Mesenchymal stem cell (in vitro differentiated cells and primary cell): ENCODE measurements around the gene ZNF529.
A peak's percentile ranks its signal among the peaks of the same experiment; 100 is the strongest.
"Not testable (repeated sequence)": the region's sequence is repeated elsewhere in the genome, so short reads cannot be mapped to it uniquely, and the experiment has no call there.

Experiments used
- DNase-seq: peaks from one replicate; pipeline ENCODE4 v3.0.0-alpha.2; 2013
- H2AFZ ChIP-seq: one replicate; pipeline ENCODE4 v1.6.1; 2013; ENCODE audit warnings: low read depth, mild to moderate bottlenecking, control low read depth, inconsistent platforms, low read length, moderate library complexity
- H2AK5ac ChIP-seq: 2 replicates; pipeline ENCODE4 v1.6.1; 2013; ENCODE audit warnings: low read length, moderate library complexity, mild to moderate bottlenecking, inconsistent platforms; ENCODE audit not compliant: severe bottlenecking
- H2BK120ac ChIP-seq: one replicate; pipeline ENCODE4 v1.6.1; 2013; ENCODE audit warnings: low read depth, mild to moderate bottlenecking, inconsistent platforms, low read length, moderate library complexity
- H2BK12ac ChIP-seq, 2 experiments: one replicate each; pipeline ENCODE4 v1.6.1; 2013; ENCODE audit warnings: inconsistent platforms in 2 of 2, low read length in 2 of 2, mild to moderate bottlenecking in 2 of 2, moderate library complexity in 2 of 2, control low read depth in 1 of 2
- H2BK15ac ChIP-seq: one replicate; pipeline ENCODE4 v1.6.1; 2013; ENCODE audit warnings: mild to moderate bottlenecking, low read depth, inconsistent platforms; ENCODE audit not compliant: poor library complexity, severe bottlenecking
- H2BK5ac ChIP-seq: 2 replicates; pipeline ENCODE4 v1.6.1; 2013; ENCODE audit warnings: low read depth, mild to moderate bottlenecking, low read length, control low read depth, inconsistent platforms; ENCODE audit not compliant: poor library complexity, severe bottlenecking
- H3K14ac ChIP-seq, 2 experiments: one replicate each; pipeline ENCODE4 v1.6.1; 2013; ENCODE audit warnings: inconsistent platforms in 2 of 2, low read length in 2 of 2, control low read depth in 1 of 2, mild to moderate bottlenecking in 1 of 2, moderate library complexity in 1 of 2
- H3K18ac ChIP-seq, 2 experiments: one replicate each; pipeline ENCODE4 v1.6.1; 2013; ENCODE audit warnings: inconsistent platforms in 2 of 2, low read length in 2 of 2, control low read depth in 1 of 2, low read depth in 1 of 2, mild to moderate bottlenecking in 1 of 2
- H3K23ac ChIP-seq, 2 experiments: one replicate each; pipeline ENCODE4 v1.6.1; 2013; ENCODE audit warnings: inconsistent platforms in 2 of 2, low read length in 2 of 2, mild to moderate bottlenecking in 2 of 2, moderate library complexity in 2 of 2, control low read depth in 1 of 2
- H3K27ac ChIP-seq: 2 replicates; pipeline ENCODE4 v1.5.1; 2013; ENCODE audit warnings: mild to moderate bottlenecking, moderate library complexity, low read length, control low read depth, inconsistent platforms; ENCODE audit not compliant: poor library complexity, severe bottlenecking
- H3K27me3 ChIP-seq, 2 experiments: 2 replicates each; pipeline versions ENCODE4 v1.6.1 to v1.7.0; 2013; ENCODE audit warnings: low read length in 2 of 2, mild to moderate bottlenecking in 2 of 2, moderate library complexity in 2 of 2, control low read depth in 1 of 2, inconsistent platforms in 1 of 2; ENCODE audit not compliant: control insufficient read depth in 1 of 2, insufficient read depth in 1 of 2
- H3K36me3 ChIP-seq, 2 experiments: 2 replicates each; pipeline versions ENCODE4 v1.6.1 to v1.7.0; 2013; ENCODE audit warnings: low read length in 2 of 2, control low read depth in 1 of 2, inconsistent platforms in 1 of 2, low read depth in 1 of 2, mild to moderate bottlenecking in 1 of 2; ENCODE audit not compliant: insufficient read depth in 2 of 2, control insufficient read depth in 1 of 2
- H3K4ac ChIP-seq, 2 experiments: one replicate each; pipeline ENCODE4 v1.6.1; 2013; ENCODE audit warnings: inconsistent platforms in 2 of 2, low read length in 2 of 2, mild to moderate bottlenecking in 2 of 2, moderate library complexity in 2 of 2, control low read depth in 1 of 2, low read depth in 1 of 2
- H3K4me1 ChIP-seq: 2 replicates; pipeline ENCODE4 v1.6.1; 2013; ENCODE audit warnings: low read depth, low read length, control low read depth; ENCODE audit not compliant: control insufficient read depth, insufficient read depth
- H3K4me2 ChIP-seq: 2 replicates; pipeline ENCODE4 v1.6.1; 2013; ENCODE audit warnings: low read length, mild to moderate bottlenecking, inconsistent platforms; ENCODE audit not compliant: poor library complexity, severe bottlenecking
- H3K4me3 ChIP-seq, 2 experiments: 2 replicates each; pipeline versions ENCODE4 v1.5.1 to v1.7.0; 2013; ENCODE audit warnings: low read length in 2 of 2, mild to moderate bottlenecking in 2 of 2, control low read depth in 1 of 2, low read depth in 1 of 2; ENCODE audit not compliant: insufficient read depth in 1 of 2
- H3K79me1 ChIP-seq: replicated peaks from 2 replicates; pipeline ENCODE4 v1.6.1; 2013; ENCODE audit warnings: mild to moderate bottlenecking, control low read depth, low read length, inconsistent platforms; ENCODE audit not compliant: poor library complexity, severe bottlenecking
- H3K9ac ChIP-seq: 2 replicates; pipeline ENCODE4 v1.7.0; 2013; ENCODE audit warnings: mild to moderate bottlenecking, low read length, moderate library complexity
- H3K9me3 ChIP-seq: 2 replicates; pipeline ENCODE4 v1.7.0; 2013; ENCODE audit warnings: mild to moderate bottlenecking, low read length; ENCODE audit not compliant: control insufficient read depth
- H4K8ac ChIP-seq: one replicate; pipeline ENCODE4 v1.6.1; 2013; ENCODE audit warnings: inconsistent platforms, mild to moderate bottlenecking, low read length, moderate library complexity
- H4K91ac ChIP-seq: one replicate; pipeline ENCODE4 v1.6.1; 2013; ENCODE audit warnings: mild to moderate bottlenecking, low read length, inconsistent platforms
- WGBS: methylation state at CpG from one replicate; pipeline ENCODE4 v1.1.7; 2013; ENCODE audit warnings: mixed read lengths; 5-methylcytosine and 5-hydroxymethylcytosine counted together

Gene ZNF529

DNA sequence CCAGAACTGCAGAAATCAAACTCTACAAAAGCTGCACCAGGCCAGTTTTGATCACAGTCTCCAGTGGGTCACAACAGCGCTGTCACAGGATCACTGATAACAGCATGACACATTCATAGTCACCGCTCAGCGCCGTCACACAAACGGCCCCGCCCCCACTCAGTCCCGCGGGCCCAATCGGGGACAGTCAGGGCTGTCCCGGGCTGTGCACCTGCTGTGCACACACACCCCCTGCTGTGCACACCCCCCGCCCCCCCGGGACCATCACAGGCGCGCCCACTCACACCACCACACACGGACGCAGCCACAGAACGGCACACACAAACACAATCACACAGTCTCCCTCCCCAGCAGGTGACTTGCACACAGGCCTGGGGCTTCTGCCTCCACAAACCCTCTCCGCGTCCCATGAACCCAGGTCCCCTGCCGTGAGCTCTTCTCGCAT, 31.6 kb upstream of the ZNF529 start:
- peaks cover under 1 to 7% of the 10 kb centered on the region in 2 experiments for H3K36me3 ChIP-seq
- DNase-seq = peak; percentile 57
- peak overlapping the region; percentile 87 for H3K9ac ChIP-seq
- no peak overlapping the region for H4K91ac ChIP-seq
- H3K14ac ChIP-seq = no peak overlapping the region
- no peak overlapping the region for H3K23ac ChIP-seq
- peaks cover 2% of the 10 kb centered on the region for H3K4me1 ChIP-seq
- no peaks in the 10 kb centered on the region for H3K27me3 ChIP-seq
- H2AK5ac ChIP-seq = no peak overlapping the region
- H3K4me3 ChIP-seq = peak overlapping the region; percentile 79 to 81
- H3K79me1 ChIP-seq = peaks cover 24% of the 10 kb centered on the region
- H2AFZ ChIP-seq = peak overlapping the region; percentile 83
- H2BK5ac ChIP-seq = no peak overlapping the region
- H4K8ac ChIP-seq = peak overlapping the region; percentile 21
- no peak overlapping the region for H2BK15ac ChIP-seq
- peak overlapping the region; percentile 7 to 85 for H3K18ac ChIP-seq
- peak overlapping the region; percentile 46 for H3K27ac ChIP-seq
- no peak overlapping the region for H2BK120ac ChIP-seq
- peak overlapping the region; percentile 55 for H3K4me2 ChIP-seq
- no peak overlapping the region for H3K4ac ChIP-seq
- under 1% methylated on average over 21 of the region's 21 CpGs for WGBS
- H2BK12ac ChIP-seq = no peak overlapping the region
- H3K9me3 ChIP-seq = peaks cover 57% of the 10 kb centered on the region

DNA sequence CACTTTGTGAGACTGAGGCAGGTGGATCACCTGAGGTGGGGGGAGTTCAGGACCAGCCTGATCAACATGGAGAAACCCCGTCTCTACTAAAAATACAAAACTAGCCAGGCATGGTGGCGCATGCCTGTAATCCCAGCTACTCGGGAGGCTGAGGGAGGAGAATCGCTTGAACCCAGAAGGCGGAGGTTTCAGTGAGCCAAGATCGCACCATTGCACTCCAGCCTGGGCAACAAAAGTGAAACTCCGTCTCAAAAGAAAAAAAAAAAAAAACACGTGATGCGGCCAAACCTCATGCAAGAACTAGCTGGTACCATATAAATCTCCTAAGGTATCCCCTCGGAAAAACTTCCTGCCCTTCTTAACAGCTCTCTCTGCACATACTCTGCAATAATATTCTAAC, 29.6 kb upstream of the ZNF529 start:
- not testable (repeated sequence) for H3K4ac ChIP-seq, H3K4me3 ChIP-seq, H3K18ac ChIP-seq, H3K27ac ChIP-seq, H3K27me3 ChIP-seq, H3K4me1 ChIP-seq, H3K36me3 ChIP-seq, H3K14ac ChIP-seq, H3K9ac ChIP-seq, H2AFZ ChIP-seq, H2BK120ac ChIP-seq, H2BK5ac ChIP-seq, H4K8ac ChIP-seq, DNase-seq, H2BK15ac ChIP-seq, H3K4me2 ChIP-seq, H4K91ac ChIP-seq, H2BK12ac ChIP-seq, H3K23ac ChIP-seq, H2AK5ac ChIP-seq
- Histone ChIP-seq H3K79me1 (peaks cover 28% of the 10 kb centered on the region), H3K9me3 (peaks cover 57% of the 10 kb centered on the region)
- 93% methylated on average over 10 of the region's 10 CpGs for WGBS

DNA sequence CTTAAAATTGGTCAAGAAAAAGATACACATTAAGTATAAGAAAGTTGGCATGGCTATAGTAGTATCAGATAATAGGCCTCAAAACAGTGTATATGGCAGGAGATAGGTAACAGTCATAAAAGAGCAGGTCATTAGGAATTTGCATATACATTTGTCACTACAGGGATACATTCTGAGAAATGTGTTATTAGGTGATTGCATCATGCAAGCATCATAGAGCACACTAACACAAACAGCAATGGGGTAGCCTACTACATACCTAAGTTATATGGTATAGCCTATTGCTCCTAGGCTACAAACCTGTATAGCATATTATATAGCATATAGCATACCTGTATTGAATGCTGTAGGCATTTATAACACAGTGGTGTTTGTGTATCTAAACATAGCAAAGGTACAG, 6.2 kb upstream of the ZNF529 start:
- no peak overlapping the region for H3K4ac ChIP-seq
- H2AK5ac ChIP-seq = no peak overlapping the region
- H3K4me2 ChIP-seq = no peak overlapping the region
- no peaks in the 10 kb centered on the region for H3K27me3 ChIP-seq
- no peak overlapping the region for H2BK12ac ChIP-seq
- no peak for DNase-seq
- no peak overlapping the region for H3K18ac ChIP-seq
- no peak overlapping the region for H2AFZ ChIP-seq
- no peak overlapping the region for H3K9ac ChIP-seq
- no peak overlapping the region for H4K91ac ChIP-seq
- H2BK5ac ChIP-seq = no peak overlapping the region
- peaks cover 86% of the 10 kb centered on the region for H3K9me3 ChIP-seq
- H3K79me1 ChIP-seq = peaks cover 14% of the 10 kb centered on the region
- peaks cover 42 to 76% of the 10 kb centered on the region in 2 experiments for H3K36me3 ChIP-seq
- no peak overlapping the region for H3K27ac ChIP-seq
- H2BK15ac ChIP-seq = no peak overlapping the region
- no peak overlapping the region for H2BK120ac ChIP-seq
- peak overlapping the region in 1 of 2 experiments; percentile 64 for H3K4me3 ChIP-seq
- H3K14ac ChIP-seq = no peak overlapping the region
- H3K23ac ChIP-seq = no peak overlapping the region
- no peaks in the 10 kb centered on the region for H3K4me1 ChIP-seq
- H4K8ac ChIP-seq = no peak overlapping the region

DNA sequence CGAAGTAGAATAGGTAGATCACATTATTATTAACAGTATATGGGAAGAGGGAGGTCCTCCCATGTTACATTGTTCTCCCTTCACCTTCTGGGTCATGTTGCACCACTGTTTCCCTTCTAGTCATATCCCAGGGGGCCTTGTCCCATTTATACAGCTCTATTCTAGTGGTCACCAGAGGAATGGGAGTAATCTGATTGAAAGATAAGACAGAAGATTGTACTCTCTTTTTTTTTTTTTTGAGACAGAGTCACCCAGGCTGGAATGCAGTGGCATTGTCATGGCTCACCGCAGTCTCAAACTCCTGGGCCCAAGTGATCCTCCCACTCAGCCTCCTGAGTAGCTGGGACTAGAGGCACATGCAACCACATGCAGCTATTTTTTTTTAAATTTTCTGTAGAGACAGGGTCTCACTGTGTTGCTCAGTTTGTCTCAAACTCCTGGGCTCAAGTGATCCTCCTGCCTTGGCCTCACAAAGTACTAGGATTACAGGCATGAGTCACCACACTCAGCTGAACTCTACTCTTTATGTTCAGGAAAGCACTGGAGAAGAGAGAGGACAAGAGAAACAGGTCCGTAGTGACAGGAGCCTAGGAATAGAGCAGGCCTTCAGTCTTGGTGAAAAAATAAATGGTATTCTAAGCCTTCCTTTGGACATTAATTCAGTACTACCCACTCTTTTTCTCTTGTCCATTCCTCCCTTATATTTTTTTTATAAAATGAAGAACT, 4.3 kb upstream of the ZNF529 start:
- peak overlapping the region in 1 of 2 experiments; percentile 46 for H3K4me3 ChIP-seq
- no peak overlapping the region for H2AK5ac ChIP-seq
- no peak overlapping the region for H3K23ac ChIP-seq
- H3K36me3 ChIP-seq = peaks cover 37 to 61% of the 10 kb centered on the region in 2 experiments
- no peaks in the 10 kb centered on the region for H3K4me1 ChIP-seq
- H2AFZ ChIP-seq = no peak overlapping the region
- H3K4me2 ChIP-seq = no peak overlapping the region
- no peak overlapping the region for H2BK15ac ChIP-seq
- H3K27ac ChIP-seq = no peak overlapping the region
- peaks cover 68% of the 10 kb centered on the region for H3K9me3 ChIP-seq
- H3K14ac ChIP-seq = no peak overlapping the region
- no peak for DNase-seq
- H4K8ac ChIP-seq = no peak overlapping the region
- H3K79me1 ChIP-seq = peaks cover 18% of the 10 kb centered on the region
- 100% methylated on average over 1 of the region's 3 CpGs for WGBS
- H3K18ac ChIP-seq = no peak overlapping the region
- H3K9ac ChIP-seq = no peak overlapping the region
- no peak overlapping the region for H2BK120ac ChIP-seq
- H4K91ac ChIP-seq = no peak overlapping the region
- H2BK5ac ChIP-seq = no peak overlapping the region
- no peaks in the 10 kb centered on the region for H3K27me3 ChIP-seq
- no peak overlapping the region for H2BK12ac ChIP-seq
- no peak overlapping the region for H3K4ac ChIP-seq
